ENCODE results near the gene OR2B2.
"Not testable (repeated sequence)": the region's sequence is repeated elsewhere in the genome, so short reads cannot be mapped to it uniquely, and the experiment has no call there.

OR2B2 gene

DNA sequence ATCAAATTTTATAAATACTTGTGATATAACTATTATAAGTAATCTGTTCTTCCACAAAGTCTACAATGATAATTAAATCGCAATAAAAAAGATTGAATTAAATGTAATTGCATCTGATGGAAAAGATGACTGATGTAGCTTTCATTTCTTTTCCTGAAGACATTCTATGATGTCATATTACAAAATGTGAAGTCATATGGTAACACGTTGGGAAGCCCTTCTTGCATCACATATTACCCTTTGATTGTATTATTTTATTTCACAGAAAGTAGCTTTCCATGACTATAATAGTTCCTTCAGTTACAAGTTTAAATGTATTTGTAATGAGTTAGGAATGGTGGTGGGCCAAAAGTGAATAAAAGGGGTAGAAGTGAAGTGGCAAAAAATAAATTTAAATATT is 19.0 kb upstream of the OR2B2 start:
- TF ChIP-seq, protein P1, sequence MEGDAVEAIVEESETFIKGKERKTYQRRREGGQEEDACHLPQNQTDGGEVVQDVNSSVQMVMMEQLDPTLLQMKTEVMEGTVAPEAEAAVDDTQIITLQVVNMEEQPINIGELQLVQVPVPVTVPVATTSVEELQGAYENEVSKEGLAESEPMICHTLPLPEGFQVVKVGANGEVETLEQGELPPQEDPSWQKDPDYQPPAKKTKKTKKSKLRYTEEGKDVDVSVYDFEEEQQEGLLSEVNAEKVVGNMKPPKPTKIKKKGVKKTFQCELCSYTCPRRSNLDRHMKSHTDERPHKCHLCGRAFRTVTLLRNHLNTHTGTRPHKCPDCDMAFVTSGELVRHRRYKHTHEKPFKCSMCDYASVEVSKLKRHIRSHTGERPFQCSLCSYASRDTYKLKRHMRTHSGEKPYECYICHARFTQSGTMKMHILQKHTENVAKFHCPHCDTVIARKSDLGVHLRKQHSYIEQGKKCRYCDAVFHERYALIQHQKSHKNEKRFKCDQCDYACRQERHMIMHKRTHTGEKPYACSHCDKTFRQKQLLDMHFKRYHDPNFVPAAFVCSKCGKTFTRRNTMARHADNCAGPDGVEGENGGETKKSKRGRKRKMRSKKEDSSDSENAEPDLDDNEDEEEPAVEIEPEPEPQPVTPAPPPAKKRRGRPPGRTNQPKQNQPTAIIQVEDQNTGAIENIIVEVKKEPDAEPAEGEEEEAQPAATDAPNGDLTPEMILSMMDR (IDR thresholded peaks at IDR 0.05; ENCODE audit: low read depth, low read length) = no peak

DNA sequence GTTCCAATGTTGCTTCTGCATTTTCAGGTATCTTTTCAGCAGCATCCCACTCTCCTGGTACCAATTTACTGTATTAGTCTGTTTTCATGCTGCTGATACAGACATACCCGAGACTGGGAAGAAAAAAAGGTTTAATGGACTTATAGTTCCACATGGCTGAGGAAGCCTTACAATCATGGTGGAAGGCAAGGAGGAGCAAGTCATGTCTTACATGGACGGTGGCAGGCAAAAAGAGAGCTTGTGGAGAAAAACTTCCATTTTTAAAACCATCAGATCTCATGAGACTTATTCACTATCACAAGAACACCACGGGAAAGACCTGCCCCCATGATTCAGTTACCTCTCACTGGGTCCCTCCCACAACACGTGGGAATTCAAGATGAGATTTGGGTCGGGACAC is 17.7 kb upstream of the OR2B2 start:
- not testable (repeated sequence) for H3K4me3 ChIP-seq (replicated peaks in 1 of 2; ENCODE audit: low read depth in 2 of 2, low read length in 2 of 2); DNase-seq (ENCODE audit: low read depth in 2 of 2)

More for the DNA sequence above, 19.0 kb upstream of the OR2B2 start:
- no peak overlapping the region for H3K4me3 ChIP-seq (replicated peaks in 1 of 2; ENCODE audit: low read depth in 2 of 2, low read length in 2 of 2)
- no peak for DNase-seq (ENCODE audit: low read depth in 2 of 2)

DNA sequence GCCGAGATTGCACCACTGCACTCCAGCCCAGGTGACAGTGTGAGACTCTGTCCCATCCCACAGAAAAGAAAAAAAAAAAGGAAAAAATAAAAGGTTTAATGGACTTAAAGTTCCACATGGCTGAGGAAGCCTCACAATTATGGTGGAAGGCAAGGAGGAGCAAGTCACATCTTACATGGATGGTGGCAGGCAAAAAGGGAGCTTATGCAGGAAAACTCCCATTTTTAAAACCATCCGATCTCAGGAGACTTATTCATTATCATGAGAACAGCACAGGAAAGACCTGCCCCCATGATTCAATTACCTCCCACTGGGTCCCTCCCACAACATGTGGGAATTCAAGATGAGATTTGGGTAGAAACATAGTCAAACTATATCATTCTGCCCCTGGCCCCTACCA is 15.8 kb upstream of the OR2B2 start:
- not testable (repeated sequence) for DNase-seq (ENCODE audit: low read depth in 2 of 2); H3K4me3 ChIP-seq (replicated peaks in 1 of 2; ENCODE audit: low read depth in 2 of 2, low read length in 2 of 2)

DNA sequence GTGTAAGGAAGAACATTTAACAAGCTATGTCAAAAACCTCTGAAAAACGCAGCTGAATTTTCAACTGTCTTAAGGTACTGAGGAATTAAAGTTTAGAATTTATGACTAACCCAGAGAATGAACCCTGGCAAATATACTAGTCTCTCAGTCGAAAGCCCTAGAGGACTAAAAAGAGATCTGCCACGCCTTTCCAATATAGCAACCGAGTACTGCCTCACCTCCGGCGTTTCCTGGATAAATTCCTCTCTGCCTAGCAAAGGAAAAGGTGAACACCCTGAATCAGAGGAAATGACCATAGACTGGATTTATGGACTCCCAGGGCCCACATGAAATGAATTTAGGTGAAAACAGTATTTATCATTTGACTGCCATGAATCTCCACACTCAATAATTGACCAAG is 12.0 kb upstream of the OR2B2 start:
- TF ChIP-seq, protein P1 (IDR thresholded peaks at IDR 0.05; ENCODE audit: low read depth, low read length) = no peak
- DNase-seq (ENCODE audit: low read depth in 2 of 2) = no peak
- no peak overlapping the region for H3K4me3 ChIP-seq (replicated peaks in 1 of 2; ENCODE audit: low read depth in 2 of 2, low read length in 2 of 2)

DNA sequence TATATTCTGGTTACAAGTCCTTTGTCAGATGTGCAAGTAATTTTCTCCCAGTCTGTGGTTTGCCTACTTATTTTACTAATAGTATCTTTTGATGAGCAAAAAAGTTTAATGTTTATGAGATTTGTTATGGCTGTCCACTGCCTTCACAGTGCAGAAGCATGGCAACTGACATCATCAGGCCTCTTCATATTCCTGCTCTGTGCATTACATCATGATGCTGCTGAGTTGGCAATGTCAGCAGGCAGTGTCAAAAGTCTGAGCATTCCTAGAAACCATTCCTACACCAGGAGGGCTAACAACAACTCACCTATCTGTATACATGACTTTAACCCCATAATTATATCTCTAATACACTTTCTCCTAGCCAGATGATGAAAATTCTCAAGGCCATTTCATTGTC is 10.8 kb upstream of the OR2B2 start:
- no peak overlapping the region for H3K4me3 ChIP-seq (replicated peaks in 1 of 2; ENCODE audit: low read depth in 2 of 2, low read length in 2 of 2)
- TF ChIP-seq, protein P1 (IDR thresholded peaks at IDR 0.05; ENCODE audit: low read depth, low read length) = no peak
- peak in 1 of 2 donors; percentile 3 for DNase-seq (ENCODE audit: low read depth in 2 of 2)

DNA sequence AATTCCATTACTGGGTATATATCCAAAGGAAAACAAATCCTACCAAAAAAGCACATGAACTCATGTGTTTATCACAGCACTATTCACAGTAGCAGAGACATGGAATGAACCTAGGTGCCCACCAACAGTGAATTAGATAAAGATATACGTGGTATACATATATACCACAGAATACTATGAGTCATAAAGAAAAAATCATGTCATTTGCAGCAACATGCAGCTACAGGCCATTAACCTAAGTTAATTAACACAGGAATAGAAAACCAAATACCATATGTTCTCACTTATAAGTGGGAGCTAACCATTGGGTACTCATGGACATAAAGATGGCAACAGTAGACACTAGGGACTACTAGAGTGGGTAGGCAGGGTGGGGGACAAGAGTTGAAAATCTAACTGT is 4.2 kb downstream of the OR2B2 start:
- no peak overlapping the region for H3K4me3 ChIP-seq (replicated peaks in 1 of 2; ENCODE audit: low read depth in 2 of 2, low read length in 2 of 2)
- TF ChIP-seq, protein P1 (IDR thresholded peaks at IDR 0.05; ENCODE audit: low read depth, low read length) = no peak
- no peak for DNase-seq (ENCODE audit: low read depth in 2 of 2)

DNA sequence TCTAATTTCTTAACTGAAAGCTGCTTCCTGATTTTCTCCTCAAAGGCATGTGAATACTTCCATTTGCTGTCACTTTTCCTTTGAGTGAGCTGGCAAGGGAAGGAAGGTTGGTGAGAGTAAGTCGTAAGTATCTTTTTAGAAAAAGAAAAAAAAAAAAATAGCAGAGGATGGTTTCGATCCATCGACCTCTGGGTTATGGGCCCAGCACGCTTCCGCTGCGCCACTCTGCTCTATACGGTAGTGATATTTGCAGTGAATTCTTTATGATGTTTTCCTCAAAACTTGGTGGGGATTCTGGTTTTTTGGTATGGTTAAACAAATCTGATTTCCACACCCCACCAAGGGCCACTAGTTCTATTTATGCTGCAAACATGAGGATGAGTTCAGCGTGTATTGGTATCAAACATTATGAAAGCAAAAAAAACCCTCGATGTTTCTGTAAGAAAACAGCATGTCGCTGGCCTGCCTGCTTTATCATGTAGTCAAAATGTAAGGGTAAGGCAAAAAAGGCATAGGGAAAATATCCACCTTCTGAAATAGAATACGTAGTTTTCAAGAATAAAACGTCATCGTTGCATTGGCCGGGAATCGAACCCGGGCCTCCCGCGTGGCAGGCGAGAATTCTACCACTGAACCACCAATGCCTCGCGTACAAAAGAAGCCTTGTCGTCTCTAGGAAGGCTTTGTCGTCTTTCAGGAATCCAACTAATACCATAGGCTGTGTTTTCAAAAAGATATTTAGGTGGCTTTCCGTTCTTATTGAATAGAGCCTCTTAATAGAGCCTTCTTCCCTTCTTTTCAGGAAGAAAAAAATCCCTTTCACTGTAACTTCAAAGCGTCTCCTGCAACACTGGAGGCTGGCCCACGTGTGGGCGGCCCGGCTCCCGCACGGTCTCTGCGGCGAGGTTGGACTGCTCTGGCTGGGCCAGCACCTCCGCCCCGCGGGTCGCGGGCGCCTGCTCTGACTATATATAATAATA is 9.6 kb downstream of the OR2B2 start:
- peak; percentile 87 to 91 for DNase-seq (ENCODE audit: low read depth in 2 of 2)
- TF ChIP-seq, protein P1 (IDR thresholded peaks at IDR 0.05; ENCODE audit: low read depth, low read length) = no peak
- H3K4me3 ChIP-seq (replicated peaks in 1 of 2; ENCODE audit: low read depth in 2 of 2, low read length in 2 of 2) = peak overlapping the region; percentile 54 to 59

DNA sequence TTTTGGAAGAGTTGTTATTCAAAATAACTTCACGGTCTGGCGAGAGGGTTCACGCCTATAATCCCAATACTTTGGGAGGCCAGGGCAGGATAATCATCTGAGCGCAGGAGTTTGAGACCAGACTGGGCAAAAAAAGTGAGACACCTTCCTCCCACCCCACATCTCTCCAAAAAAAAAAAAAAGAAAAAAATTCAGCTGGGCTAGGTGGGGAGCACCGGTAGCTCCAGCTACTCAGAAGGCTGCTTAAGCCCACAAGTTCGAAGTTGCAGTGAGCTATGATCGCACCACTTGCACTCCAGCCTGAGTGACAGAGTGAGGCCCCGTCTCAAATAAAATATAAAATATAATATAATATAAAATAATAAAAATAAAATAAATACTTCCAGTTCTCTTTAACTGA is 10.4 kb downstream of the OR2B2 start:
- DNase-seq (ENCODE audit: low read depth in 2 of 2) = no peak
- H3K4me3 ChIP-seq (replicated peaks in 1 of 2; ENCODE audit: low read depth in 2 of 2, low read length in 2 of 2) = no peak overlapping the region
- TF ChIP-seq, protein P1 (IDR thresholded peaks at IDR 0.05; ENCODE audit: low read depth, low read length) = no peak

DNA sequence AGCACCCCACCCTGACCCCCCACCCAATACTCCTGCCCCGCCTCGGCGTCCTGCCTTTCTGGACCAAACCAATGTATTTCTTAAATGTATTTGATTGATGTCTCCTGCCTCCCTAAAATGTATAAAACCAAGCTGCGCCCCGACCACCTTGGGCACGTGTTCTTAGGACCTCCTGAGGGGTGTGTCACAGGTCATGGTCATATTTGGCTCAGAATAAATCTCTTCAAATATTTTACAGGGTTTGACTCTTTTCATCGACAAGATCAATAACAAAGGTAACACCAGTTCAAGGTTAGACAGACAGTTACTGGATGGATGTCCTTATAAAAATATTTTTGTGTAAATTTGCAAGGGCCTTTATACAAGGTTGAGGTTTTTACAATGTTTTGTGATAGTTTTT is 12.0 kb downstream of the OR2B2 start:
- DNase-seq (ENCODE audit: low read depth in 2 of 2); H3K4me3 ChIP-seq (replicated peaks in 1 of 2; ENCODE audit: low read depth in 2 of 2, low read length in 2 of 2): not testable (repeated sequence)

All from cardiac fibroblast (primary cell).